GM19099 (cell line): ENCODE results near the gene NUDT9.

ENCODE experiments used
- POLR2A ChIP-seq: IDR thresholded peaks from 3 replicates; pipeline ENCODE4 v1.6.1; 2011; ENCODE audit warnings: low read depth; ENCODE audit not compliant: insufficient read length; ENCODE audit errors: extremely low read depth

NUDT9 gene

GRCh38 chr4:87410157-87410556 is 12.2 kb upstream of the NUDT9 start:
- no peak for TF ChIP-seq POLR2A

DNA sequence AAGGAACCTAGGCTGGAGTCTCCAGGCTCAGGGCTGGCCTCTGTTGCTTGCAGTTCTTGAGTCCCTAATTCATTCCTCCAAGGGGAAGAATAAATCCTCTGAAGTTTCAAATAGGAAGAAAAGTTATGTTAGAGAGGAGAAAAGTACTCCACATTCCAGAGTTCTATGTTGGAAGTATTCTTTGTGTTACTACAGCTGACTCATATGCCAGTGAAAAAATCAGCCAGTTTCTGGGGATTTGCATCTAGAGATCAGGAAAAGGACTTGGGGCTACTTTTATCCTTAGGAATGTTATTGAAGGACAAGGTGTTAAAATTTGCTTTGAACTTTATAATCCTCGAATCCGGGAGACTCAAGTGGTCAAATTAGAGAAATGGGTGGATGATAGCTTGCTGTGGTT is 11.7 kb upstream of the NUDT9 start:
- no peak for TF ChIP-seq POLR2A

GRCh38 chr4:87414816-87415215 is 7.6 kb upstream of the NUDT9 start:
- TF ChIP-seq POLR2A, result no peak

DNA sequence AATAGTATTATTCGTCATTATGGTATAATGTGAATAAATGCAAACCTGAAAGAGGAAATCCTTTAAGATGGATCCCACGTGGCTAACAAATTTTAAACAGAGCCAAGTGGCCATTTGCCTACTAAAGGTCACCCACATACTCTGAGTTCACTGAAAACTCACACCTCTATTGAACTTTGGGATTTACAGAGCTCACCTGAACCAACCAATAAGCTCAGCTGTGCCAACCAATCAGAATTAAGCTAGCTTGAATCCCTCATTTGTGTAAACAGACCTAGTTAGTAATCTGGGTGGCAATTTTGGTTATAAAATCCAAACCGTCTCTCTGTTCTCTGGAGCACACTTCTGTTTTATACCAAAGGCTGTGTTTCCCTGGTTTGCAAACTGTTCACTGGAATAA is 5.4 kb upstream of the NUDT9 start:
- no peak for TF ChIP-seq POLR2A

- TF ChIP-seq POLR2A, result no peak
Observed at GRCh38 chr4:87419578-87420249, 2.7 kb upstream of the NUDT9 start.

DNA sequence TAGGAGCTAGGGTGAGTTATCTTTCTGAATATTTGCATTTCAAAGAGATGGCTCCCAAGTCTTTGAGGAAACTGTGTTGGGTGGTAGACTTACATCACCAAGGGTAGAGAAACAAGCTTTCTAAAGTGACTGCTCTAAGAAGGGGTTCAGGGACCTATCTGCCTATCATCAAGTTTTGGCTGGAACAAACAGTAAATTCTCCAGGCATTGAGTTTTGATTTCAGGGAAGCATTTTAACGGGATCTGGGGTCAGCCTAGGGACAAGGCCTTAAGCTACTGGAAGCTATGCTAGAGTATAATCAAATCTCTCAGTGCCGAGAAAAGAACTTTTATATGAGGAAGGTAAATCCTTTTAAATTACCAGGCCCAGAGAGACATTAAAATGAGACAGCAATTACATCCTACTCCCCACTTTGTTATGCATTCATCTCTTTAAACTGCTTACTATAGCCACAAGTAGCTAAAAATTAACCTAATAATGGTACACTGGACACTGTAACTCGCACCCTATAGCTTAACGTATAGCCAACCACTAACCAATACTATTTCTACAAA is 2.0 kb upstream of the NUDT9 start:
- TF ChIP-seq POLR2A, result no peak

GRCh38 chr4:87423317-87424098 is 1.1 kb downstream of the NUDT9 start:
- TF ChIP-seq POLR2A, result no peak

GRCh38 chr4:87425711-87426110 is 3.3 kb downstream of the NUDT9 start:
- no peak for TF ChIP-seq POLR2A

GRCh38 chr4:87426865-87427517 is 4.6 kb downstream of the NUDT9 start:
- no peak for TF ChIP-seq POLR2A

- no peak for TF ChIP-seq POLR2A
Observed at GRCh38 chr4:87427518-87427868, 5.1 kb downstream of the NUDT9 start.

DNA sequence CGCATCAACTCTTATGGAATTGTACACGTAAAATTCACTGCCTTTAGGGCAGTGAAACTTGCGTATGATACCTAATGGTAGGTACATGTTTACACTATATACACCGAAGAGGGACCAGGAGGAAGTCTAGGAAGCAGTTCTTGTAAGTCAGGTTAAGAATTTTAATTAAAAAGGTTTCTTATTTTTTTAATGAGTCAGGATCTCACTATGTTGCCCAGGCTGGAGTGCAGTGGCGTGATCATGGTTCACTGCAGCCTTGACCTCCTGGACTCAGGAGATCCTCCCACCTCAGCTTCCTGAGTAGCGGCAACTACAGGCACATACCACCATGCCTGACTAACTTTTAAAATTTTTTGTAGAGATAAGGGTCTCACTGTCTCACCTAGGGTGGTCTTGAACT is 6.6 kb downstream of the NUDT9 start:
- no peak for TF ChIP-seq POLR2A

- TF ChIP-seq POLR2A, result no peak
Observed at GRCh38 chr4:87430038-87430437, 7.7 kb downstream of the NUDT9 start.

GRCh38 chr4:87433342-87433741 is 11.0 kb downstream of the NUDT9 start:
- no peak for TF ChIP-seq POLR2A

GRCh38 chr4:87442889-87443288 is 20.5 kb downstream of the NUDT9 start:
- TF ChIP-seq POLR2A, result no peak

- no peak for TF ChIP-seq POLR2A
Observed at GRCh38 chr4:87444741-87445140, 22.4 kb downstream of the NUDT9 start.

- no peak for TF ChIP-seq POLR2A
Observed at GRCh38 chr4:87445964-87446363, 23.6 kb downstream of the NUDT9 start.
